HL-60 (cell line): ENCODE measurements around the gene PPIE.
A peak's percentile ranks its signal among the peaks of the same experiment; 100 is the strongest.
"Not testable (repeated sequence)": the region's sequence is repeated elsewhere in the genome, so short reads cannot be mapped to it uniquely, and the experiment has no call there.

Source experiments
- DNase-seq, 2 experiments: peaks; one replicate each; pipeline ENCODE4 v3.0.0-alpha.2; 2010 to 2020; ENCODE audit warnings: low read depth in 1 of 2, low spot score in 1 of 2
- H3K27ac ChIP-seq: fragments of 250-450 bp; sonication (Bioruptor Pico); replicated peaks from 2 replicates; pipeline ENCODE4 v1.5.1; 2020; ENCODE audit warnings: mild to moderate bottlenecking, moderate library complexity
- H3K27me3 ChIP-seq: fragments of 250-450 bp; sonication (Bioruptor Pico); 2 replicates; pipeline ENCODE4 v1.5.1; 2021; ENCODE audit warnings: mild to moderate bottlenecking, moderate library complexity; ENCODE audit not compliant: insufficient read depth, poor library complexity, severe bottlenecking
- H3K4me3 ChIP-seq: replicated peaks from 2 replicates; pipeline ENCODE4 v1.5.1; 2011; ENCODE audit warnings: mild to moderate bottlenecking, control low read depth, low read length; ENCODE audit not compliant: insufficient read depth
- GABPA ChIP-seq: IDR thresholded peaks from 2 replicates; pipeline ENCODE4 v1.6.1; 2012; ENCODE audit warnings: low read depth
- POLR2AphosphoS5 ChIP-seq: IDR thresholded peaks from 2 replicates; pipeline ENCODE4 v1.6.1; 2012; ENCODE audit warnings: low read depth
- SPI1 ChIP-seq: IDR thresholded peaks from 2 replicates; pipeline ENCODE4 v1.6.1; 2012; ENCODE audit warnings: low read depth, mild to moderate bottlenecking, borderline replicate concordance
- TF ChIP-seq, protein P1 (sequence below): IDR thresholded peaks from 2 replicates; pipeline ENCODE4 v1.6.1; 2012; ENCODE audit warnings: low read depth; ENCODE audit not compliant: insufficient replicate concordance
- TF ChIP-seq, protein P2 (sequence below): IDR thresholded peaks from one replicate; pipeline ENCODE4 v1.5.1; 2011; ENCODE audit warnings: low read length, control low read depth, inconsistent platforms; ENCODE audit not compliant: insufficient read depth

Gene PPIE

DNA sequence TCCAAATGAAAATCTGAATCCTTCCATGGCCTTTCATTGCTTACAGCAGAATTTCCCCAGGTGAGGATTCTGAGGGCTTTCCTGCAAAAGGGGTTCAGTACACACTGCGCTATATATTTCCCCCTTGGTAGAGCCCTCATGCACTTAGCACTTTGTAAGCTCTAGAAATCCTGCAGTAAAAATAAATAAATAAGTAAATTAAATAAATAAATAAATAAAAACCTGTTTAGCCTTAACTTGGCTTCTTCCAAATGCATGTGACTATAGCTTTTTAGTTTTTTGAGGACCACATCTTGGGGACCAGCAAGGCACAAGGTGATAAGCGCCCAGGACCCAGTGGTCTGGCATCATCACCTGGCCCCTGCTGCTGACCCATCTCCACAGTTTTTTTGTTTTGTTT, 53.2 kb downstream of the PPIE start:
- TF ChIP-seq, protein P1, sequence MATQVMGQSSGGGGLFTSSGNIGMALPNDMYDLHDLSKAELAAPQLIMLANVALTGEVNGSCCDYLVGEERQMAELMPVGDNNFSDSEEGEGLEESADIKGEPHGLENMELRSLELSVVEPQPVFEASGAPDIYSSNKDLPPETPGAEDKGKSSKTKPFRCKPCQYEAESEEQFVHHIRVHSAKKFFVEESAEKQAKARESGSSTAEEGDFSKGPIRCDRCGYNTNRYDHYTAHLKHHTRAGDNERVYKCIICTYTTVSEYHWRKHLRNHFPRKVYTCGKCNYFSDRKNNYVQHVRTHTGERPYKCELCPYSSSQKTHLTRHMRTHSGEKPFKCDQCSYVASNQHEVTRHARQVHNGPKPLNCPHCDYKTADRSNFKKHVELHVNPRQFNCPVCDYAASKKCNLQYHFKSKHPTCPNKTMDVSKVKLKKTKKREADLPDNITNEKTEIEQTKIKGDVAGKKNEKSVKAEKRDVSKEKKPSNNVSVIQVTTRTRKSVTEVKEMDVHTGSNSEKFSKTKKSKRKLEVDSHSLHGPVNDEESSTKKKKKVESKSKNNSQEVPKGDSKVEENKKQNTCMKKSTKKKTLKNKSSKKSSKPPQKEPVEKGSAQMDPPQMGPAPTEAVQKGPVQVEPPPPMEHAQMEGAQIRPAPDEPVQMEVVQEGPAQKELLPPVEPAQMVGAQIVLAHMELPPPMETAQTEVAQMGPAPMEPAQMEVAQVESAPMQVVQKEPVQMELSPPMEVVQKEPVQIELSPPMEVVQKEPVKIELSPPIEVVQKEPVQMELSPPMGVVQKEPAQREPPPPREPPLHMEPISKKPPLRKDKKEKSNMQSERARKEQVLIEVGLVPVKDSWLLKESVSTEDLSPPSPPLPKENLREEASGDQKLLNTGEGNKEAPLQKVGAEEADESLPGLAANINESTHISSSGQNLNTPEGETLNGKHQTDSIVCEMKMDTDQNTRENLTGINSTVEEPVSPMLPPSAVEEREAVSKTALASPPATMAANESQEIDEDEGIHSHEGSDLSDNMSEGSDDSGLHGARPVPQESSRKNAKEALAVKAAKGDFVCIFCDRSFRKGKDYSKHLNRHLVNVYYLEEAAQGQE, result no peak
- TF ChIP-seq POLR2AphosphoS5, result no peak
- TF ChIP-seq SPI1, result no peak
- TF ChIP-seq, protein P2, sequence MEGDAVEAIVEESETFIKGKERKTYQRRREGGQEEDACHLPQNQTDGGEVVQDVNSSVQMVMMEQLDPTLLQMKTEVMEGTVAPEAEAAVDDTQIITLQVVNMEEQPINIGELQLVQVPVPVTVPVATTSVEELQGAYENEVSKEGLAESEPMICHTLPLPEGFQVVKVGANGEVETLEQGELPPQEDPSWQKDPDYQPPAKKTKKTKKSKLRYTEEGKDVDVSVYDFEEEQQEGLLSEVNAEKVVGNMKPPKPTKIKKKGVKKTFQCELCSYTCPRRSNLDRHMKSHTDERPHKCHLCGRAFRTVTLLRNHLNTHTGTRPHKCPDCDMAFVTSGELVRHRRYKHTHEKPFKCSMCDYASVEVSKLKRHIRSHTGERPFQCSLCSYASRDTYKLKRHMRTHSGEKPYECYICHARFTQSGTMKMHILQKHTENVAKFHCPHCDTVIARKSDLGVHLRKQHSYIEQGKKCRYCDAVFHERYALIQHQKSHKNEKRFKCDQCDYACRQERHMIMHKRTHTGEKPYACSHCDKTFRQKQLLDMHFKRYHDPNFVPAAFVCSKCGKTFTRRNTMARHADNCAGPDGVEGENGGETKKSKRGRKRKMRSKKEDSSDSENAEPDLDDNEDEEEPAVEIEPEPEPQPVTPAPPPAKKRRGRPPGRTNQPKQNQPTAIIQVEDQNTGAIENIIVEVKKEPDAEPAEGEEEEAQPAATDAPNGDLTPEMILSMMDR, result no peak
- no peak for TF ChIP-seq GABPA
- no peak overlapping the region for H3K4me3 ChIP-seq
- DNase-seq, result no peak
- H3K27ac ChIP-seq, result no peak overlapping the region
- H3K27me3 ChIP-seq, result peaks cover 7% of the 10 kb centered on the region

DNA sequence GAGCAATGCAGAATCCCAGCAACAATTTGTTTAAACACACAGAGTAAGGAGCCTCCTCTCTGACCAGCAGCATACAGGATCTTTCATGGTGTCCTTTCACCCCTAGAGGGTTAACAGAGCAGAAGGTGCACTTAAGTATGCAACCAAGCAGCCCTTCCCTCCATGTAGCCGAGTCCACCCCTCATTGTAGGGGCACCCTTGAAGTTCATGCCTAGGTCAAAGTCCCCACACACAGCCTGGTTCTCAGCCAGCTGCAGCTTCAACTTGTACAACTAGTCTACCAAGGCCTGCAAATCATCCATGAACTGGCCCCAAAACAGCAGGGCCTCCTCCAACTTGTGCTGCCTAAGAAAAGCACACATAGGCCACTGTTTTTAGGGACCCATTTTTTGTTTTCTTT, 57.0 kb downstream of the PPIE start:
- Histone ChIP-seq H3K27ac (no peak overlapping the region), H3K4me3 (no peak overlapping the region), H3K27me3 (no peaks in the 10 kb centered on the region)
- TF ChIP-seq GABPA (no peak), POLR2AphosphoS5 (no peak), SPI1 (no peak)
- TF ChIP-seq, protein P2, result no peak
- TF ChIP-seq, protein P1, result no peak
- DNase-seq, result no peak

DNA sequence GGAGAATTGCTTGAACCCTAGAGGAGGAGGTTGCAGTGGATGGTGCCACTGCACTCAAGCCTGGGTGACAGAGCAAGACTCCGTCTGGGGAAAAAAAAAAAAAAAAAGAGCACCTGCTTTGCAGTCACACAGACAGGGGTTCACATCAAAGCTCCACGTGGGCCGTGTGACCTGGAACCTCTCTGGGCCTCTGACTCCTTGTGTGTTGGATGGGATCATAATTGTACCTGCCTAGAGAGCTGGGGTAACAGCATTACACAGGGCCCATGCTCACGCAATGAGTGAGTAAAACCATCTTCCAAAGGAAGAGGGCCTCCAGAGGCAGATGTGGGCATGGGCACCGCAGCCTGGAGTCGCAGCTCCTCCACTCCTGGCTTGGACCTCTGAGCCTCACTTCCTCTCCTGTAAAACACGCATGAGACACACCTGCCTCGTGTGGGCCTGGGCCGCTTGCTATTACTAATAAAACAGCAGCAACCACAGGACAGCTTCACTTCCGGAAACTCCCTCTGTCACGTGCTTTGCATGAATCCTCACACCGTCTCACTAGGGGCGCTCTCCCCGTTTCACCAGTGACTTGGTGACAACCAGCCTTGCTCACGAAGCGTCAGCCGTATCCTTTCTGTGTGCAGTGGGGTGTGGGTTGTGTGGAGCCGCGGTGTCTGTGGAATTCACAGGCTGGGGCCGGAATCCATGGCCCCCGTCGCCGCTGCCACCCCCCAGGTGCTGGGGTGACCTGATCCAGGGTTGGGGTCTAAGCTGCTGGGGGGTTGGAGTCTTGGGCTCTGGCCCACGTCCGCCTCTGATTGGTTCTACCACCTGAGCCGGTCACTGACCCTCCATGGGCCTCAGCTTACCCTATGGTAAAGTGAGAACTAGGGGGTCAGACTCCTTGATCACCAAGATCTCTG, 60.4 kb downstream of the PPIE start:
- not testable (repeated sequence) for H3K27me3 ChIP-seq, H3K4me3 ChIP-seq, H3K27ac ChIP-seq
- peak; percentile 16; the same call in 1 of the 2 replicates for TF ChIP-seq SPI1
- TF ChIP-seq, protein P2, result peak; percentile 49
- peak; percentile 72 to 98 for DNase-seq
